Neural progenitor cell (in vitro differentiated cells): Measurements from ENCODE around the gene CELA2B.

ENCODE experiments used
- EZH2 ChIP-seq: fragments of 200-600 bp; sonication (generic); IDR thresholded peaks from 2 replicates; pipeline ENCODE4 v1.6.1; 2017; ENCODE audit warnings: antibody characterized with exemption, mild to moderate bottlenecking, moderate library complexity
- TF ChIP-seq, protein P1 (sequence below): fragments of 200-600 bp; sonication (generic); IDR thresholded peaks from 2 replicates; pipeline ENCODE4 v1.5.1; 2017; ENCODE audit warnings: antibody characterized with exemption, mild to moderate bottlenecking

DNA sequence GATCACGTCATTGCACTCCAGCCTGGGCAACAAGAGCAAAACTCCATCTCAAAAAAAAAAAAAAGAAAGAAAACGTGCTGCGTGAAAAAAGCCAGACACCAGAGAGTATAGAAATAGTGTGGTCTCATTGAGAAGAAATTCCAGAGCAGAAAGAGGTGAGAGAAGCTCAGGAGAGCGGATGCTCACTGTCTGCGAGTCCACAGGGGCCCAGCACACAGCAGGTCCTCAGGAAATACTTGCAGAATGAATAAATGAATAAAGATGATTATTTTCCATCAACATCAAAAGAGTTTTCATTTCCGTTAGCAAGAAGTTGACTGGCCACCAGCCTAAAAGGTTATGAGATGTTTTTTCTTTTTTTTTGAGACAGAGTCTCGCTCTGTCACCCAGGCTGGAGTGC, 33.7 kb downstream of the CELA2B start:
- TF ChIP-seq, protein P1, sequence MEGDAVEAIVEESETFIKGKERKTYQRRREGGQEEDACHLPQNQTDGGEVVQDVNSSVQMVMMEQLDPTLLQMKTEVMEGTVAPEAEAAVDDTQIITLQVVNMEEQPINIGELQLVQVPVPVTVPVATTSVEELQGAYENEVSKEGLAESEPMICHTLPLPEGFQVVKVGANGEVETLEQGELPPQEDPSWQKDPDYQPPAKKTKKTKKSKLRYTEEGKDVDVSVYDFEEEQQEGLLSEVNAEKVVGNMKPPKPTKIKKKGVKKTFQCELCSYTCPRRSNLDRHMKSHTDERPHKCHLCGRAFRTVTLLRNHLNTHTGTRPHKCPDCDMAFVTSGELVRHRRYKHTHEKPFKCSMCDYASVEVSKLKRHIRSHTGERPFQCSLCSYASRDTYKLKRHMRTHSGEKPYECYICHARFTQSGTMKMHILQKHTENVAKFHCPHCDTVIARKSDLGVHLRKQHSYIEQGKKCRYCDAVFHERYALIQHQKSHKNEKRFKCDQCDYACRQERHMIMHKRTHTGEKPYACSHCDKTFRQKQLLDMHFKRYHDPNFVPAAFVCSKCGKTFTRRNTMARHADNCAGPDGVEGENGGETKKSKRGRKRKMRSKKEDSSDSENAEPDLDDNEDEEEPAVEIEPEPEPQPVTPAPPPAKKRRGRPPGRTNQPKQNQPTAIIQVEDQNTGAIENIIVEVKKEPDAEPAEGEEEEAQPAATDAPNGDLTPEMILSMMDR = no peak
- TF ChIP-seq EZH2 = no peak
